ENCODE measurements around the gene MYH6.
"Not testable (repeated sequence)": the region's sequence is repeated elsewhere in the genome, so short reads cannot be mapped to it uniquely, and the experiment has no call there.

DNA sequence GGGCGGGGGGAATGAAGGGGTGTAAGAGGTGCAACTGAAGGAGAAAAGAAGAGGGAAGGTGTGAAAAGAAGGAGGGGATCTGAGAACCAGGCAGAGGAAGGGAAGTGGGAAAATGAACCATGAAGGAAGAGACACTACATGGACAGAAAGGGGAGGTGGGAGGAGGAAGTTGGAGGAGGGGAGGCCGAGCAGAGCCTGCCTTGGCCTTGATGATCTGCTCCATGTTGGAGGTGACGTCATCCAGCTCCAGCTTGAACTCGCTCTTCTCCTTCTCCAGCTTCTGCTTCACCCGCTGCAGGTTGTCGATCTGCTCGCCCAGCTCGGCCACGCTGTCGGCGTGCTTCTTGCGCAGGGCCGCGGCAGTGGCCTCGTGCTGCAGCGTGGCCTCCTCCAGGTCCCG is 11.6 kb upstream of the MYH6 start:
- TF ChIP-seq CTCF, POLR2A (IDR thresholded peaks at IDR 0.05): not testable (repeated sequence)
